ENCODE results near the gene NR3C2. TPM values are rescaled to one million over a fixed set of nuclear protein-coding genes. Genes with fewer than 3 reads are reported as not detected.

The NR3C2 gene
- 10 to 100 TPM in 9 of 10 donors, 1 to 10 TPM in 1; 8.6 to 19.1 (median 13.3) TPM for polyA plus RNA-seq (ENCODE audit: insufficient read length in 10 of 10)
- long read RNA-seq, donor 1, full-length matches to known transcripts = 2 of 2 reads
- long read RNA-seq, donor 1, partial matches to known transcripts = 0 of 2 reads
- long read RNA-seq, donor 1, other reads (novel, unspliced or antisense) = 0 of 2 reads
- long read RNA-seq, donor 2 = 0 reads
- long read RNA-seq, donor 3 = 0 reads
- long read RNA-seq, donor 4 = 0 reads
- long read RNA-seq, donor 5, full-length matches to known transcripts = 1 of 1 reads
- long read RNA-seq, donor 5, partial matches to known transcripts = 0 of 1 reads
- long read RNA-seq, donor 5, other reads (novel, unspliced or antisense) = 0 of 1 reads
- long read RNA-seq, donor 6, full-length matches to known transcripts = 1 of 1 reads
- long read RNA-seq, donor 6, partial matches to known transcripts = 0 of 1 reads
- long read RNA-seq, donor 6, other reads (novel, unspliced or antisense) = 0 of 1 reads
- long read RNA-seq, donor 7 = 0 reads
- long read RNA-seq, donor 8 = 0 reads
- long read RNA-seq, donor 9 = 0 reads

GRCh38 chr4:148441986-148442831 lies at the start of gene NR3C2:
TSS of gene NR3C2 (minus strand) at chr4:148442414.
- DNase-seq = peak; percentile 98 to 99 (median 99)

GRCh38 chr4:148487181-148487580 lies 45.0 kb upstream of the NR3C2 start:
- no peak for DNase-seq

GRCh38 chr4:148481636-148482035 lies 39.4 kb upstream of the NR3C2 start:
- DNase-seq = peak in 2 of 3 donors; percentile 8 to 38

GRCh38 chr4:148477276-148477675 lies 35.1 kb upstream of the NR3C2 start:
- DNase-seq = no peak

GRCh38 chr4:148469938-148470337 lies 27.7 kb upstream of the NR3C2 start:
- no peak for DNase-seq

- no peak for DNase-seq
These were observed 12.6 kb upstream of the NR3C2 start for GRCh38 chr4:148454835-148455234.

- DNase-seq = no peak
These were observed 11.6 kb upstream of the NR3C2 start for GRCh38 chr4:148453833-148454232.

- DNase-seq = no peak
These were observed 10.8 kb upstream of the NR3C2 start for GRCh38 chr4:148452970-148453369.

GRCh38 chr4:148449921-148450320 lies 7.7 kb upstream of the NR3C2 start:
- peak in 2 of 3 donors; percentile 41 to 51 for DNase-seq

GRCh38 chr4:148448141-148448540 lies 5.9 kb upstream of the NR3C2 start:
- DNase-seq = peak in 1 of 3 donors; percentile 19

GRCh38 chr4:148447681-148448080 lies 5.5 kb upstream of the NR3C2 start:
- peak; percentile 33 to 72 (median 38) for DNase-seq

GRCh38 chr4:148445860-148446330 lies 3.7 kb upstream of the NR3C2 start:
- DNase-seq = no peak

- peak; percentile 41 to 82 (median 68) for DNase-seq
These were observed 3.1 kb upstream of the NR3C2 start for GRCh38 chr4:148445071-148445859.

GRCh38 chr4:148444296-148445070 lies 2.3 kb upstream of the NR3C2 start:
- DNase-seq = peak; percentile 31 to 74 (median 34)

GRCh38 chr4:148443512-148444295 lies 1.5 kb upstream of the NR3C2 start:
- DNase-seq = peak; percentile 27 to 73 (median 51)

GRCh38 chr4:148442832-148443511 lies 758 bp upstream of the NR3C2 start:
- DNase-seq = peak; percentile 33 to 72 (median 53)

GRCh38 chr4:148441624-148441985 lies 609 bp downstream of the NR3C2 start:
- DNase-seq = no peak

- no peak for DNase-seq
These were observed 4.2 kb downstream of the NR3C2 start for GRCh38 chr4:148438047-148438446.

GRCh38 chr4:148437439-148437838 lies 4.8 kb downstream of the NR3C2 start:
- no peak for DNase-seq
